HepG2 (cell line): ENCODE data around the gene DCUN1D4. TPM values are rescaled to one million over a fixed set of nuclear protein-coding genes. Genes with fewer than 3 reads are reported as not detected.

Experiments
- ATAC-seq: fragments of 200-7000 bp; cut with Tn5 transposase; 3 replicates; pipeline ENCODE4 v1.9.1; 2020; ENCODE audit warnings: mild to moderate bottlenecking, moderate library complexity
- BruUV-seq: library from RNA; stranded (reverse); fragments of 400-500 nt; replicated peaks from 2 replicates; lab custom pipeline; 2021; lab: Mats Ljungman, UMichigan
- CTCF ChIA-PET: fragments of 300-600 bp; formaldehyde crosslinking; extraction: SDS; loops from one replicate; lab custom pipeline; 2021; ENCODE audit warnings: low total read pairs, inconsistent platforms, low intra/inter-chr PET ratio; lab: Yijun Ruan, JAX
- POLR2A ChIA-PET: fragments of 350-600 bp; sonication (Branson Sonifier 250); formaldehyde crosslinking; loops from one replicate; lab custom pipeline; 2020; ENCODE audit warnings: antibody characterized with exemption, inconsistent platforms; lab: Yijun Ruan, JAX
- DNase-seq: peaks from one replicate; pipeline ENCODE4 v3.0.0-alpha.2; 2015; ENCODE audit warnings: low spot score
- FAIRE-seq: peaks from 3 replicates; lab custom pipeline; 2011; peaks lifted over from hg19 to GRCh38; lab: Jason Lieb, UNC
- H2AFZ ChIP-seq: one replicate; pipeline ENCODE4 v1.6.1; 2011; ENCODE audit warnings: low read length, inconsistent platforms
- H3K27ac ChIP-seq: fragments of 300-600 bp; 3 replicates; pipeline ENCODE4 v1.8.0; 2011; ENCODE audit warnings: mixed run types, mild to moderate bottlenecking, mixed read lengths, low read length, inconsistent platforms; ENCODE audit not compliant: insufficient read depth; ENCODE audit errors: extremely low read length
- H3K27me3 ChIP-seq, 2 experiments: fragments of 200-600 bp in 1 of 2; 2 replicates in 1 of 2; 3 replicates in 1 of 2; pipeline versions ENCODE4 v1.6.0 to v1.8.0; 2011; ENCODE audit warnings: low read length in 2 of 2, mild to moderate bottlenecking in 2 of 2, moderate library complexity in 2 of 2, inconsistent platforms in 1 of 2; ENCODE audit not compliant: insufficient read depth in 2 of 2, control insufficient read depth in 1 of 2
- H3K36me3 ChIP-seq, 2 experiments: fragments of 200-600 bp in 1 of 2; replicated peaks in 1 of 2; 2 replicates in 1 of 2; 3 replicates in 1 of 2; pipeline versions ENCODE4 v1.5.1 to v1.8.0; 2011; ENCODE audit warnings: low read length in 2 of 2, inconsistent platforms in 1 of 2; ENCODE audit not compliant: insufficient read depth in 2 of 2, control insufficient read depth in 1 of 2
- H3K4me1 ChIP-seq: 2 replicates; pipeline ENCODE4 v1.5.1; 2012; ENCODE audit warnings: low read length, inconsistent platforms; ENCODE audit not compliant: insufficient read depth
- H3K4me2 ChIP-seq: 2 replicates; pipeline ENCODE4 v1.6.0; 2011; ENCODE audit warnings: low read depth, low read length, inconsistent platforms
- H3K4me3 ChIP-seq, 3 experiments: fragments of 200-600 bp in 1 of 3; sonication (generic), shearing (Covaris generic) in 1 of 3; replicated peaks in 1 of 3; 2 replicates each; pipeline ENCODE4 v1.5.1; 2011 to 2016; ENCODE audit warnings: low read length in 3 of 3, inconsistent platforms in 2 of 3, low read depth in 2 of 3, mild to moderate bottlenecking in 2 of 3, control low read depth in 1 of 3, mixed read lengths in 1 of 3; ENCODE audit not compliant: insufficient read depth in 1 of 3
- H3K79me2 ChIP-seq: one replicate; pipeline ENCODE4 v1.6.1; 2011; ENCODE audit warnings: low read length, inconsistent platforms; ENCODE audit not compliant: insufficient read depth
- H3K9ac ChIP-seq: 2 replicates; pipeline ENCODE4 v1.6.0; 2011; ENCODE audit warnings: mild to moderate bottlenecking, low read depth, low read length, inconsistent platforms; ENCODE audit not compliant: insufficient read depth
- H3K9me3 ChIP-seq: 2 replicates; pipeline ENCODE4 v1.5.1; 2012; ENCODE audit warnings: mild to moderate bottlenecking, low read length
- H4K20me1 ChIP-seq: 2 replicates; pipeline ENCODE4 v1.6.0; 2011; ENCODE audit warnings: inconsistent platforms, mild to moderate bottlenecking, low read length, moderate library complexity; ENCODE audit not compliant: insufficient read depth
- GATAD2A ChIP-seq: IDR thresholded peaks from 2 replicates; pipeline ENCODE4 v1.6.1; 2016
- GTF3A ChIP-seq: sonication (generic); formaldehyde crosslinking; conservative IDR thresholded peaks from 2 replicates; pipeline ENCODE4 v1.4.0; 2020; ENCODE audit warnings: mild to moderate bottlenecking, missing genetic modification reagents
- IRX3 ChIP-seq: sonication (generic); formaldehyde crosslinking; IDR thresholded peaks from 2 replicates; pipeline ENCODE4 v1.8.1; 2023; ENCODE audit warnings: mild to moderate bottlenecking, low read depth, missing genetic modification reagents, borderline replicate concordance
- KDM5A ChIP-seq: fragments of 200-600 bp; sonication (generic); IDR thresholded peaks from 2 replicates; pipeline ENCODE4 v1.7.0; 2018; ENCODE audit warnings: antibody characterized with exemption, mild to moderate bottlenecking, low read length, borderline replicate concordance
- NR2F2 ChIP-seq: IDR thresholded peaks from 2 replicates; pipeline ENCODE4 v1.6.1; 2012; ENCODE audit warnings: low read depth, inconsistent platforms, borderline replicate concordance
- PPARG ChIP-seq: conservative IDR thresholded peaks from 2 replicates; pipeline ENCODE4 v1.6.1; 2016; ENCODE audit warnings: missing biosample characterization, missing genetic modification reagents
- SNAPC2 ChIP-seq: sonication (generic); formaldehyde crosslinking; IDR thresholded peaks from 2 replicates; pipeline ENCODE4 v1.8.1; 2022; ENCODE audit warnings: mild to moderate bottlenecking, missing genetic modification reagents
- ZBTB43 ChIP-seq: sonication (generic); formaldehyde crosslinking; conservative IDR thresholded peaks from 2 replicates; pipeline ENCODE4 v1.4.0; 2020; ENCODE audit warnings: missing genetic modification reagents
- ZNF446 ChIP-seq: sonication (generic); formaldehyde crosslinking; IDR thresholded peaks from 2 replicates; pipeline ENCODE4 v1.5.0; 2020; ENCODE audit warnings: mild to moderate bottlenecking, missing genetic modification reagents
- WGBS: methylation state at CpG from one replicate; pipeline ENCODE4 v1.1.6; 2017; ENCODE audit warnings: low lambda C conversion rate; 5-methylcytosine and 5-hydroxymethylcytosine counted together
- in situ Hi-C: cut with HindIII; loops from 2 replicates; pipeline ENCODE4 v1.10.0; 2017; ENCODE audit warnings: low pct_unique_long_range_greater_than_20kb; ENCODE audit not compliant: extremely low pct_ligation_motif_present
- intact Hi-C: fragments of 100-400 bp; cut with micrococcal nuclease; formaldehyde crosslinking; loops from one replicate; pipeline ENCODE4 v1.10.0; 2022; ENCODE audit not compliant: unreplicated experiment
- polyA plus RNA-seq, 8 experiments: library from polyadenylated mRNA; depleted of rRNA in 3 of 8; stranded (reverse) in 7 of 8; unstranded in 1 of 8; fragments of >200 nt; fragmentation: Illumina TruSeq in 4 of 8; extraction: Trizol in 4 of 8; gene quantifications; 2 replicates each; pipeline versions ENCODE4 v1.2.1 to v1.2.3, GENCODE V29; 2011 to 2016; ENCODE audit warnings: low read depth in 4 of 8, missing spikeins in 1 of 8, mixed read lengths in 1 of 8; ENCODE audit not compliant: insufficient read depth in 1 of 8
- total RNA-seq, 5 experiments: library from RNA; depleted of rRNA; stranded (reverse); fragments of >200 nt; fragmentation: Illumina TruSeq; extraction: Trizol; gene quantifications; 2 replicates each; pipeline ENCODE4 v1.2.3, GENCODE V29; 2016; ENCODE audit warnings: low read depth in 1 of 5
- TF ChIP-seq, protein P1 (sequence below): sonication (generic); formaldehyde crosslinking; IDR thresholded peaks from 2 replicates; pipeline ENCODE4 v1.8.0; 2022; ENCODE audit warnings: mild to moderate bottlenecking, missing genetic modification reagents, borderline replicate concordance

DCUN1D4 gene
- total and polyA plus RNA-seq, 2 of the 13 experiments (the other 11 are each of a cell fraction or from before 2014, with no cell fraction given): 27.9 to 44.4 TPM

DNA sequence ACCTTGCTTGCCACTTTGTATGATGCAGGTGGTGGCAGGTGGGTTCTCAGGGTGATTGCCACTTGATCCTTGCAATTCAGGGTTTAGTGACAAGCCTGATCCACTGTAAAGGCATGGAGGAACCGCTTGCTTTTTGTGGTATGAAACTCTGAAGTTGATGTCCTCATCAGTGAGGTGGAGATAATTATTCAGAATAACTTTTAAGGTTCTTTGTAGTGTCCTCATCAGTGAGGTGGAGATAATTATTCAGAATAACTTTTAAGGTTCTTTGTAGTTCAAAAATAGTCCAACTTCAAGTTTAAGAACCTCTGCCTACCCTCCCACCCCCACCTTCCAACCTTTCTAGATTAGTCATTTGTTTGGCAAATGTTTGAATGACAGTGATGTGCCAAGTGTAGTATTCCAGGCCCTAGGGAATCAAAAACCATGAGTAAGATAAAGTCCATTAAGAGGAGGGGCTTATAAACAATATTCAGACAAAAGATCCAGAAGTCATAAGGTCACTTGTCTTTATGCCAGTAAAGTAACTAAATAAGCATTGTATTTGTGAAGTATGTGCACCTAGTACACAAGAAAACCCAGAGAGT is 51.2 kb downstream of the DCUN1D4 start:
- no peak overlapping the region for H3K4me2 ChIP-seq
- H3K79me2 ChIP-seq: no peaks in the 10 kb centered on the region
- peaks cover 13% of the 10 kb centered on the region for H3K4me1 ChIP-seq
- no peak overlapping the region for H3K4me3 ChIP-seq
- intact Hi-C loops: no loop called here
- H2AFZ ChIP-seq: no peak overlapping the region
- peaks cover 1 to 26% of the 10 kb centered on the region in 2 experiments; a peak in 3 of 5 replicates for H3K36me3 ChIP-seq
- H3K9me3 ChIP-seq: no peaks in the 10 kb centered on the region
- TF ChIP-seq IRX3 (no peak), SNAPC2 (no peak), ZBTB43 (no peak), NR2F2 (no peak), PPARG (CRISPR knock-in tag) (no peak), GTF3A (CRISPR knock-in tag) (no peak), ZNF446 (CRISPR knock-in tag) (no peak), KDM5A (no peak), GATAD2A (CRISPR knock-in tag) (no peak)
- TF ChIP-seq, protein P1, sequence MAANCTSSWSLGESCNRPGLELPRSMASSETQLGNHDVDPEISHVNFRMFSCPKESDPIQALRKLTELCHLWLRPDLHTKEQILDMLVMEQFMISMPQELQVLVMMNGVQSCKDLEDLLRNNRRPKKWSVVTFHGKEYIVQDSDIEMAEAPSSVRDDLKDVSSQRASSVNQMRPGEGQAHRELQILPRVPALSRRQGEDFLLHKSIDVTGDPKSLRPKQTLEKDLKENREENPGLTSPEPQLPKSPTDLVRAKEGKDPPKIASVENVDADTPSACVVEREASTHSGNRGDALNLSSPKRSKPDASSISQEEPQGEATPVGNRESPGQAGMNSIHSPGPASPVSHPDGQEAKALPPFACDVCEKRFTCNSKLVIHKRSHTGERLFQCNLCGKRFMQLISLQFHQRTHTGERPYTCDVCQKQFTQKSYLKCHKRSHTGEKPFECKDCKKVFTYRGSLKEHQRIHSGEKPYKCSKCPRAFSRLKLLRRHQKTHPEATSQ (CRISPR knock-in tag): no peak
- no peaks in the 10 kb centered on the region for H4K20me1 ChIP-seq
- H3K27ac ChIP-seq: no peak overlapping the region
- no peak for ATAC-seq
- POLR2A ChIA-PET: no interaction called here
- 69% methylated on average over 1 of the region's 1 CpG for WGBS
- BruUV-seq: no TSS peak
- H3K9ac ChIP-seq: no peak overlapping the region
- H3K27me3 ChIP-seq: no peaks in the 10 kb centered on the region
- in situ Hi-C loops: no loop called here
- DNase-seq: no peak
- FAIRE-seq: no peak
- CTCF ChIA-PET: interaction anchor here (2.3 kb wide), 1 partner anchor 131 kb away, joined by 14 read pairs; no protein-coding TSS in a partner anchor
